ENCODE measurements around the gene SFXN5.

SFXN5 gene

DNA sequence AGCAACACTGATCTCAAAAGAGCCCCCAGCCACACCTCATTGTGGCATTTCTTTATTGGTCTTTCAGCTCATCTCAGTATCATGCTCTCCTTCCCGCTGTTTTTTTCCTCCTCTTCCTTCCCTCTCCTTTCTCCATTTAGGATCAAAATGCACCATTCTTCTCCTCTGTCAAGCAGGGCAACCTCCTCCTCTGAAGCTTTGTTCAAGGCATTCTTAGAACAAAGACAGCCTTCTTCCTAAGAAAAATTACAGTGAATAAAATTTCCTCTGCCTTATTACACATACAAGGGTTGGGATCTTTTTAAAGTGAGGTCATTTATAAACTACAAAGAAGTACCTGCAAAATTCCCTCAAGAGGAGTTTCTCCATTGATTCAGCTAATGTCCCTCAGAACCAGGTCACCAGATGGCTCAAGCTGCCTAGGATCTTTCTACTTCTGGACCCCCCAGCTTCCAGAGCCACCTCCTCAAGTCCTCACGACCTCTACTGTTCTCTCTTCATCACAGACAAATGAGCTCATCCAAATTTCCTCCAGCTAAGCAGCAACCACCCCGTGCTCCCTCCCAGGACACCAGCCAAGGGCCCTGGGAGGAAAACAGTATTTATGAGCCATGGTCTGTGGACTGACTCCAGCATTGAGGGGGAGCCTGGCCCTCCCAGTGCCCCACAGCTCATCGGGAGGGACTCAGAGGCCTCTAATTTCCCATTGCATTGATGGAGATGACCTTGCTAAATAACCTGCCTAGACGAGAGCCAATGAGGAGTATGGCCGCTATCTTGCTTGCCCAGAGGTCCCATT, 18.0 kb downstream of the SFXN5 start:
- no peak for DNase-seq (ENCODE audit: low read depth)

DNA sequence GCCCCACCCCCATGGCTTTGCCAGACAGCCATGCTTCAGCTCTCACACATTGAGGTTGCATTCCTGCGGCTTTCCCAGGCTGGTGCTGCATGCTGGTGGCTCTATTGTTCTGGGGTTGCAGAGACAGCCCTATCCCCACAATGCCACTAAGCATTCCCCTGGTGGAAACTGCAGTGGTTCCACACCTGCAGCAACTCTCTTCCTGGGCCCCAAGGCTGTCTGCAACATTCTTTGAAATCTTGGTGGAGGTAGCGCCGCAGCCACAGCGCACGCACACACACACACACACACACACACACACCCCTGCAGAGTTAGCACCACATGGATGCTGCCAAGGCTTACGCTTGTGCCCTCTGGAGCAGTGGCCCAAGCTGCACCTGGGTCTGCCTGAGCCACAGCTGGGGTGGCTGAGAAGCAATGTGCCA, 21.4 kb downstream of the SFXN5 start:
- DNase-seq (ENCODE audit: low read depth), result no peak

DNA sequence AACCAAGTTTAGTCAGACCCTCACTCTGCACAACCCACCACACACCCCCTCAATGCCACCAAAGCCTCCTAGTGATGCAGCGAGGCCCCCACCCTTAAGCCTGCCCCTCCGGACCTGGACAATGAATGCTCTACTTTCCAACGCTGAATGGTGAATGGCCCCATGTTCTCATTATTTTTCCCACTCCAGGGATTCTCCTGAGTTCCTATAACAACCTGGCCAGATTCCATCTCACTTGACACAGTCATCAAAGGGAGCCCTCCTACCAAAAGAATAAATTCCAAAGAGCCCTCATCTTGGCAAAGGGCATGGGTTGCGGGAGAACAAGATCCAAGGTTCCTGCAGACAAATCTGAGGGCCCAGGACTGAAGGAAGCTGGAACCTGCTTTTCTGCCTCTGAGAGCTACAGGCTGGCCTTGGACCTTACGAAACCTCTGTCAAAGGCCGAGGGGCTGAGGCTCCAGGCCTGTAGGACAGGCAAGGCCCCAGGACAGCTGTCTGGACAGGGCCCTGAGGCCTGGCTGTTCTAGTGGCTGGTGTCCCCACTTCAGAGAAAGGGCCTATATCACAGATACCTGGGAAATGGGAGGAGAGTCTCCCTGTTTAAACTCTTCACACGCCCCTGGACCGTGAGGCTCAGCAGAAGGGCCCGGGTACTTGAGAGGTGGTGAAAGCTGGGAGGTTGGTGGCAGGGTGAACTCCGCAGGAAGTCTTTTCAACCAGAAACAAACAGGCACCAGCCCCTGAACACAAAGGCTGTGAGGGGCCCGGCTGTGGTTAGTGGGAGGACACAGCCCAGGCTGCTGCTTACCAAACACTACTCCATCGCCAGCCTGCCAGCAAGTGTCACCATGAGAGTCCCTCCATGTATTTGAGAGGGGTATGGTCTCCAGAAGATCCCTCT, 27.3 kb downstream of the SFXN5 start:
- no peak for DNase-seq (ENCODE audit: low read depth)

DNA sequence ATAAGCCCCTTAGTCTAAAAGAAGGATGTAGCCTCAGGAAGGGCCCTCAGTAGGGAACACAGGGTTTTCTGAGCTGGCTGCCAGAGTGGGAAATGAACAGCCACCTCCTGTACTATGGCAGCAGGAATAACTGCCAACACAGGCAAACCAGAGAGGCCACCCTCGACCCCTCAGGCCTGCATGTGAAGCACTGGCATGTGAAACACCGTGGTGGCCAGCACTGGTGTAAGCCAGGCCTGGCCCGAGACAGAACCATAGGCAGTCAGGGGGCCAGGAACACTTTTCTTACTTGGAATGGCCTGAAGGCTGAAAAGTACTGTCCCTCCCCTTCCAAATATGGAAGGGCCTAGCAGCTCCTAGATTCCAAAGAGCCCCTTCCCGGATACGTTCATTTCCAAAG, 28.2 kb downstream of the SFXN5 start:
- DNase-seq (ENCODE audit: low read depth), result no peak

DNA sequence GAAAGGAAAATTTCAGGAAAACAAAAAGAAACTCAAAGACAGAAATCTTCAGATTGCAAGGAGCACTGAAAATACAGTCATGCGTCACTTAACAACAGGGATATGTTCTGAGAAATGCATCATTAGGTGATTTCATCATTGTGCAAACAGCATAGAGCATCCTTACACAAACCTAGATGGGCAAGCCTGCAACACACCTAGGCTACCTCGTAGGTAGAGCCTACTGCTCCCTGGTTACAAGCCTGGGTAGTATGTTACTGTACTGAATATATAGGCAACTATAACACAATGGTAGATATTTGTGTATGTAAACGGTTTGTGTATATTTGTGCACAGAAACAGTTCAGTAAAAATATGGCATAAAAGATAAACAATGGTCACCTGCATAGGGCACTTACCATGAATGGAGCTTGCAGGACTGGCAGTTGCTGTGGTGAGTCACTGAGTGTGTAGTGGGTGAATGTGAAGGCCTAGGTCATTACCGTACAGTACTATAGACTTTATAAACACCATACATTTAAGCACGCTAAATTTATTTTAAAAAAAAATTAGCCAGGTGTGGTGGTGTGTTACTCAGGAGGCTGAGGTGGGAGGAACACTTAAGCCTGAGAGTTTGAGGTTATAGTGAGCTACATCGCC, 33.4 kb downstream of the SFXN5 start:
- DNase-seq (ENCODE audit: low read depth), result no peak

DNA sequence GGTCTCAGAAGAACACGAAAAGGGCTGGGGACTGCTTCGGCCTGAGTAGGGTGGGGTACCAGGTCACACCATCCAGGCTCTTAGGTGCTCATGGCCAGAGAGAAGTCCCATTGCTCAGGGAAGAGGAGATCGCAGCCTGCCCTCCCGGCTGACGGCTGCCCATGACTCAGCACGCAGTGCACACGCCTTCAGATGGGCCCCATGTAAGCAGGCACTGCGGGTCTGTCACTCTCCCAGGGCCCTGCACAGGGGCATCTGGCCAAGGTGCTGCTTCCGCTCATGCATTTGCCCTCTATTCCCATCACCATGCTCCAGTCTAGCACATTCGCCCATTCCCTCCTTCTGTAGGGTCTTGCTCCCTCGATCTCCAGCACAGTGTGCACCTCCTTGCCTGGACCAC, 34.7 kb downstream of the SFXN5 start:
- DNase-seq (ENCODE audit: low read depth), result no peak

DNA sequence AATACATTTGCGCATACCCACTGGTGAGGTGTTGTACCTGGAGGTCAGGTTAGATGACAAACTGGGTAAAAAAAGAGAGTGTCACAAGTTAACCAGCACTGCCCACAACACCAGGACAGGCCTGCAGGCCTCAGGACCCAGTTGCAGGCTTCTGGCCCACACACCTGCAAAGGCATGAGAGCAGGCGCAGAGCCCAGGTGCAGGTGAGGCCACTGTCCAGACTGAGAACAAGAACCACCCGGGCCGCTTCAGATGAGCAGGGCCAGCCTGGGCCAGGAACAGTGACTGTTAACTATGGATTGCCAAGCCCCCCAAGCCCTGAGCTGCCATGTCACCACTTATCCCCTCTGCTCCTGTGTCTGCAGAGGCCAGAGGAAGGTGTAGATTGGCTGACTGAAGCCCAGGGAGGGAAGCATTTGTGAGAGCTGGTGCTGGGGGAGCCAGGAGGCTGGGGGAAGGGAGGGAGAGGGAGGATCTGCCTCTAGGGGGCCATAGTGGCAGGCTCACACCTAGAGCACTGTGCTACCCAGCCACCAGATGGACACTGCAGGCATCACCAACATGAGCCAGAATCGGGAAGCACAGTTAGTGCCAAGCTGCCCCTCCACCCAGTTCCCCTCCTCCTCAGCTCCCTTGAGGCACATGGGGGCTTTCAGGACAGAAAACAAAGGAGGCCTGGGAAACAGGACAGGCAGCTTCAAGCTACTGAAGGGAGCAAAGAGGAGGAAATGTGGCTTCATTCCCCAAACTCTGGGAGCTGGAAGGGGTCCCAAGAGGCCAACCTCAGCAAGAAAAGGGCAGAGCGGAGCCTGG, 35.4 kb downstream of the SFXN5 start:
- no peak for DNase-seq (ENCODE audit: low read depth)

DNA sequence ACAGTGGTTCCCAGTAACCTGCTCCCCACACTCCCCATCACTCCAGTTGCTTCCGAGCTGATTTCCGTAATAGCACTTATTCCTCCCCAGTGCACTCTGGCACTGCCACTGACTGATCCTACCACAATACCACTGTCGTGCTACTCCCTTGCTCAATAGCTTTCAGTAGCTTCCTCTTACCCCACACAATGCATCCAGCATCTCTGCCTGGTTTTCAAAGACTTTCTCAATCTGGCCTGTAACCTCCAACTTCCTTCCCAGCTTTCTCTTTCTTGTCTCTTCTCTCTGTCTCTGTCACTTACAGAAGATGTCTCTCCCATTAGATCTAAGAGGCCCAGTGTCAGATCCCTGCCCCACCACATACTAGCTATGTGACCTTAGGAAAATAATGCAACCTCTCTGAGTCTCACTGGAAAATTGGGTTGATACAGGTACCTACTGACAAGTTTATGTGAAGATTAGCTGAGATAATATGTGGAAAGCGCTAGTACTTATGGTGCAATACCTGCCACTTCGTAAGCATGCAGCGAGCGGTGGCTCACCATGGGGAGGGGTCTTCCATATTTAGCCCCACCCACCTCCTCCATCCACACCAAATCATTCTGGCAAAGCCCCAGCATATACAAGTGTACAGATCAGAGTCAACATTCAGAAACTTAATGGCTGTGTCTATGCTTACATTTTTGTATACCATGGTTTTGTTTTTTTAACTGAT, 36.7 kb downstream of the SFXN5 start:
- no peak for DNase-seq (ENCODE audit: low read depth)

DNA sequence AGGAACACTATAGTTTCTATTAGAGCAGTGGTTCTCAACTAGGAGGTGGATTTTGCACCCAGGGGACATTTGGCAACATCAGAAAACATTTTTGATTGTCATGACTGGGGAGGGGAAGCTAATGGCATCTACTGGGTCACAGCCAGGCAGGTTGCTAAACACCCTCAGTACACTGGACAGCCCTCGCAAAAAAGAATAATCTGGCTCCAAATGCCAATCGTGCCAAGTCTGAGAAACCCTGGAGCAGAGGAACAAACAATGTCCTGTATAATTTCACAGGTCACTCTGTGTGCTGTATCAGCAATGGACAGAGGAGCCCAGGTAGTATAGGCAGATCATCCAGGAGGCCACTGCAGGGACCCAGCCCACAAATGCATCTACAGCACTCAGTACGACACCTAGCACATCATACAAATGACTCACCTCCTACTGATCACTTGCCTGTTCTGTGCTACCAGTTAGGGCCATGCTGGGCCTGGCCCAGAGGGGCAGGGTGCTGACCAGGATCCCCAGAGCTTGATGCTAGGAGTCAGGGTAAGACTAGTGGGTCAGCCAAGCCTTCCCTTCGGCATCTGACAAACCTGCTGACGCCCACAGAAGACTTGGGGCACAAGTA, 37.6 kb downstream of the SFXN5 start:
- no peak for DNase-seq (ENCODE audit: low read depth)

DNA sequence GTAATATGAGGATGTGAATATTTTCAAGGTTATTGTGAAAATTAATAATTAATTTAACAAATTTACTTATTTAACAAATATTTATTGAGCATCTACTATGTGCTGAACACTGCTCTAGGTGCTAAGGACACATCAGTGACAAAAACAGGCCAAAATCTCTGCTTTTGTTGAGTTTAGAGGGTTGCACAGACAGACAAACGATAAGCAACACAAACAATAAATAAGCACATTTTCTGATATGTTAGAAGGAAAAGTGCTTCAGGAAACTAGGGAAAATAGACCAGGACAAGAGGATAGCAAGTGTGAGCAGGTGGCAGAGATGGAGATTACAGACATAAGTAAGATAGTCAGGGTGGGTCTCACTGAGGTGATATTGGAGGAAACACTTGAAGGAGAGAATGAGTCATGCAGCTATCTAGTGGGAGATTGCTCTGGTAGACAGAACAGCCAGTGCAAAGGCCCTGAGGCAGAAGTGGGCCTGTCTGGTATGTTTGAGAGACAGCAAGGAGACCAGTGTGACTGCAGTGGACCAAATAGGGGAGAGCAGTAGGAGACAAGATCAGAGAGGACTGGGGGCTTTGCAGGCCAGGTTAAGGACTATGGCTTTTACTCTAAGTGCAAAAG, 38.3 kb downstream of the SFXN5 start:
- no peak for DNase-seq (ENCODE audit: low read depth)

DNA sequence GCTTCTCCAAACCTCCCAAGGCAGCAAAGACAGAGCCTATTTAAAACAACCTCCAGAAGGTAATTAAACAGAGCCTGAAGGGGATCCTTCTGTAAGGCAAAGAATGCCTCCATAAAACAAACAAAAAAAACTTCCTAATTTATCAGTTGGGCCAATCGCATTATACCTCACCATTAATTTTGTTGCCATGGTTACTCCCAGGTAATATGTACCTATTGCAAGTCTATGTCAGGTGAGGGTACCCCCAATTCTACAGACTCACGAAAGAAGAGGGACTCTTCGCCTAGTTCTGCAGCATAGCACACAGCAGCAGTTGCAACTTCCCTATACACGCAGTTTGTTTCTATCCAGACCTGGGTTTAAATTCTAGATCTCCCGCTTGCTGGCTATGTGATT, 38.8 kb downstream of the SFXN5 start:
- no peak for DNase-seq (ENCODE audit: low read depth)

DNA sequence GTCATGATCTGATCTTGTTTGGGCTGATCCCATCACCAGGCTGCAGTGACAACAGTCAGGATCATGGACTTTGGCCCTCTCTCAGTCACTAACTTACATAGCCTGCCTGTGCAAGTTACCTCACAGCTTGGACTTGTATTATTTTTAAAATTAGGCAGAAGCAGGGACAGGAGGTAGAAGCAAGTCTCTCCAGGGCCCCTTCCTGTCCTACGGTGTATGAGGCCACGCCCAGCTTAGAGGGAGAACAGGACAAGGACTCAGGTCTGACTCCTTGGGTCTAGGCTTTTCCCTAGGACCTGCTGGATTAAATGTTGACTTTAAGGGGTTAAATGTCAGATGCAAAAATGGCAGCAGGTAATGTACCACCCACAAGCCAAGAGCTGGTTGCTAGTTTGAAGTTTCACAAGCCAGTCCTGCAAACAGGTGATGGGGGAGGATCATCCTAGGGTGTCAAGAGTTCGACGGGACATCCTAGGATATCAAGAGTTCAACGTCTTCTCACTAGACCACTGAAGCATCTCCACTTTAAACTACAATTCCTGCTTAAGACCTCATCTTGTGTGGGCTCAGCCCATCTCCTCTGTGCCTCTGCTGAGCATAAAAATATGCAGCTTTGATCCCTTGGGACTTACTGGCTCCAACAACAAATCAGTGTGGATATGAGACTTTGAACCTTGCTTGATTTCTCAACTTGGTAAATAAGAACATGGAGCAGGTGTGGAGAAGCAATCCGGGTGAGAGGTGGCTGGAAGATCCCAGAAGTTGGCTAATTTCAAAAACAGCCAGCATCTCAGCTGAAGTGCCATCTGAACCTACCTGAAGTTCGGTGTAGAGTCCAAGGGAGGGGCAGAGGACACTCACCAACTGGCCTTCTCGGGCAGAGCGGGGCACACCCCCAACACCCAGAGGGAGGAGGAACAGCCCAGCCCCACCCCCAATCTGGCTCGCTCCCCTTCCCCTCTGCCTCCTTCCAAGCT, 39.5 kb downstream of the SFXN5 start:
- DNase-seq (ENCODE audit: low read depth), result no peak

DNA sequence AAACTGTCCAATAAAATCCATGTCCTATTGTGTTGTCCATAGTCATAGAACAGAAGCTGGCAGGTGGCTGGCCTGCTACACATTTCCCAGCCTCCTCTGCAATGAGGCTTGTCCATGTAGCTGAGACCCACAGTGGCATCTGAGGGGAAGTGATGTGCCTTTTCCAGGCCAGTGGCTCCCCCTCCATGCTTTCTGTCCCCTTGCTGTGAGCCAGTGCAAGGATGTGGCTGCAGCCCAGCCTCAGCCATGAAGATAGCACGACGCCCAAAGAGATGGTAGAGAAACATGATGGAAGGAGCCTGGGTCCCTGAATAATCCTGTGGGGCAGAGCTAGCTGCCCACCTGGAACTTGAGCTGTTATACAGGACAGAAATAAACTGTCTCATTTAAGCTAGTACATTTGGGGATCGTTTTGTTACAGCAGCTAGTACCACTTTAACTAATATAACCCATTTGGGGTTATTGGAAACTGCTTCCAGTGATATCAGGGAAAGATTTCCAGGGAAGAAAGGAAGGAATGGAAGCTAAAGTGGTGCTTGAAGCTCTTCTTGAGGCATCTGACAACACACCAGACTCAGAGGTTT, 40.3 kb downstream of the SFXN5 start:
- DNase-seq (ENCODE audit: low read depth), result no peak

DNA sequence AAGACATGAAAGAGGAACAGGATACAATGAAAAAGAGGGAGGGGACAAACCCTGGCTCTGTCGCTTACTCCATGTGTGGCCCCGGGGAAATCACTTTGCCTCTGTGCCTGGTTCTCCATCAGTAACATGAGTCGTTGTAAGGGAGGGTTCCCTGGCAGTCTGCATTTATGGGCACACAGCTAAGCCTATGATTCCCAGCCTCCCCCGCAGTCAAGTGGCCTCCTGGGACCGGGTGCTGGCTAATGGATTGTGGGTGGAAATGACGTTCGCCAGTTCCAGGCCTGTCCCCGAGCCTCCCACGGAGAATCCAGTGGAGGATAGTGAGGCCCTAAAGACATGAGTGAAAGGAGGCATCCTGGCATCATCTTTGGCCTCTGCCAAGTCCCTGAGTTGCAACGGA, 42.7 kb downstream of the SFXN5 start:
- no peak for DNase-seq (ENCODE audit: low read depth)

DNA sequence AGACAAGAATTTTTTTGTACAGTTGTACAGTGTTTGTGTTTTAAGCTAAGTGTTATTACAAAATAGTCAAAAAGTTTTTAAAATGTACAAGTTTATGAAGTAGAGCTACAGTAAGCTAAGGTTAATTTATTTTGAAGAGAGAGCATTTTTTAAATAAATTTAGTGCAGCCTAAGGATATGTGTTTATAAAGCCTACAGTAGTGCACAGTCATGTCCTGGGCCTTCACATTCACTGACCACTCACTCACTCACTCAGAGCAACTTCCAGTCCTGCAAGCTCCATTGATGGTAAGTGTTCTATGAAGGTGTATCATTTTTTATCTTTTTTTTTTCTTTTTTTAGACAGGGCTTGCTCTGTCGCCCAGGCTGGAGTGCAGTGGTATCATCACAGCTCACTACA, 44.2 kb downstream of the SFXN5 start:
- DNase-seq (ENCODE audit: low read depth), result no peak

DNA sequence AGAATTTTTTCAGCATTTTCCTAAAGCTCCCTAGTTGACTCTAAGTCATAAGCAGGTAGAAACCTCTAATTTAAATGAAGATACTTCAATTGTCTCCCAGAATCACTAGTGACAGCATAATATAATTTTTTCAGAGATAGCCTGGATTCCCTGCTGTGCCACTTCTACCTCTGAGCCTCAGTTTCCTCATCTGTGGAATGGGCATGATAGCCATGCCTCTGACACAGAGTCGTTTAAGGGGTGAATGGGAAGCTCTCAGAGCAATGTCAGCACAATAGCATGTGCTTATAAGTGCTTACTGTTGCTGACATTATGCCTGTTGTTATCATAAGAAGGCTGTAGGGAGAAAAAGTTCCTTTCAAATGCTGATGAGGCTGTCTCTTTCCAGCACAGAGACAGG, 48.0 kb downstream of the SFXN5 start:
- no peak for DNase-seq (ENCODE audit: low read depth)

DNA sequence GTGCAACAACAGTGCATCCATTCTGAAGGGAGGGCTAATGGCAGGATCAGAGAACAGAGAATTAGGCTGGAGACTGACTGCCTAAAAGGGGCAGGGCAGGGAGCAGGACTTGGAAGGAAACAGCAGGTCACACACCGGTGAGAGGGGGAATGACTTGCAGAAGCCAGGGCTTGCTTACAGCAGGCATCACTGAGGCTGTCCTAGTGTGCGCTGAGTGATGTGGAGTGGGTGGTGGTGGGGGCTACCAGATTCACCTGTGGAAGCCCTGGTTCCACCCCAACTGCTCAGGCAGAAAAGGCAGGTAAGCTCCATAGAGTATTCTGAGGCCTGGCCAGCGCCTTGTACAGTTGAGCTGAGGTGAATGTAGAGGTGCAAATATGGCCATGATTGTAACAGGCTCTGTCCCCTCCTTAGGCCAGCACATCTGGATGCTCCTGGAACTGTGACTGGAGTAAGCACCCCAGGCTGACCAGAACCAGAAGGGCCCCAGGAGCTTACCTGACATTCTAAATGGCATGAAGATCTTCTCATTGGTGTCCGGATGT, 49.4 kb downstream of the SFXN5 start:
- no peak for DNase-seq (ENCODE audit: low read depth)

DNA sequence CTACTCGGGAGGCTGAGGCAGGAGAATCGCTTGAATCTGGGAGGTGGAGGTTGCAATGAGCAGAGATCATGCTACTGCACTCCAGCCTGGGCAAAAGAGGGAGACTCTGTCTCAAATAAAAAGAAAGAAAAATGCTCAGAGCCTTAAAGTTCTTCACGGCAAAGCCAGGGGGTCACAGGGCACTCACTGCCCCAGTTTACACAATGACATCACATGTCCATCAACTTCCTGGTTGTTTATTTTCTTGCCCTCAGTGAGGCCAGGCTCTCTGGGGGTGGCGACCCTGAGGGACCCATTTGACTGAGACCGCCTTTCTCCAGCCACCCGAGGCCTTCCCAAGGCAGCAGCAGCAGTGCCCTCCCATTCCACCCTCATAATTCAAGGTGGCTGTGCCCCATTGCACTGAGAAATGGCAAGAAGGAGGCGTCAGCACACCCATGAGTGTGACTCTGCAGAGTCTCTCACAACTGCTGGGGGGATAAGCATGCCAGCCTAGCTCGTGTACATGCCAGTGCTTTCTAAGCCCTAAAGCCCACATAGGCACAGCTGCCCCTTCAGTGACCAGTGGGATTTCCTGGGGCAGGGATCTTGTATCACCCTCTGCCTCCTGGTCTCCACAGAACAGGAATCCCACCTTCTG, 50.0 kb downstream of the SFXN5 start:
- no peak for DNase-seq (ENCODE audit: low read depth)

Measured in stimulated activated CD8-positive, alpha-beta memory T cell treated with anti-CD3 and anti-CD28 coated beads, Interleukin-15, amount 100 ng/mL, for 1 hour (primary cell).